Liver (tissue), 9 donors: ENCODE results near the gene EPB41L1. TPM values are rescaled to one million over a fixed set of nuclear protein-coding genes. Genes with fewer than 3 reads are reported as not detected.

Experiments used
- DNase-seq: peaks from one replicate; pipeline ENCODE4 v3.0.0-alpha.2; 2017; ENCODE audit warnings: low spot score
- H3K27ac ChIP-seq, 2 donors: one replicate each; pipeline ENCODE4 v1.7.0; 2013; ENCODE audit warnings: inconsistent platforms in 2 of 2, low read length in 2 of 2, control low read depth in 1 of 2, low read depth in 1 of 2, mild to moderate bottlenecking in 1 of 2
- H3K27me3 ChIP-seq, 4 donors: one replicate each; pipeline versions ENCODE4 v1.6.1 to v1.7.0; 2013; ENCODE audit warnings: low read length in 3 of 4, inconsistent platforms in 1 of 4, mild to moderate bottlenecking in 1 of 4, moderate library complexity in 1 of 4; ENCODE audit not compliant: control insufficient read depth in 4 of 4, insufficient read depth in 4 of 4
- H3K36me3 ChIP-seq, 4 donors: one replicate each; pipeline versions ENCODE4 v1.6.1 to v1.7.0; 2013; ENCODE audit warnings: low read length in 3 of 4, mild to moderate bottlenecking in 3 of 4, low read depth in 1 of 4, moderate library complexity in 1 of 4; ENCODE audit not compliant: control insufficient read depth in 4 of 4, insufficient read depth in 3 of 4
- H3K4me1 ChIP-seq, 4 donors: one replicate each; pipeline versions ENCODE4 v1.6.1 to v1.7.0; 2013; ENCODE audit warnings: low read length in 3 of 4, mild to moderate bottlenecking in 3 of 4, moderate library complexity in 1 of 4; ENCODE audit not compliant: control insufficient read depth in 4 of 4, insufficient read depth in 4 of 4
- H3K4me3 ChIP-seq, 3 donors: one replicate each; pipeline versions ENCODE4 v1.6.1 to v1.7.0; 2013; ENCODE audit warnings: low read length in 3 of 3, control low read depth in 1 of 3, low read depth in 1 of 3, mild to moderate bottlenecking in 1 of 3
- H3K9ac ChIP-seq, 2 donors: one replicate each; pipeline ENCODE4 v1.7.0; 2013; ENCODE audit warnings: low read length in 2 of 2, mild to moderate bottlenecking in 2 of 2, moderate library complexity in 2 of 2, control low read depth in 1 of 2, low read depth in 1 of 2
- H3K9me3 ChIP-seq, 4 donors: one replicate each; pipeline versions ENCODE4 v1.6.1 to v1.7.0; 2013; ENCODE audit warnings: low read length in 3 of 4; ENCODE audit not compliant: control insufficient read depth in 4 of 4
- ATF3 ChIP-seq: IDR thresholded peaks from 2 replicates; pipeline ENCODE4 v1.6.1; 2016; ENCODE audit warnings: antibody characterized with exemption
- CTCF ChIP-seq: fragments of 150-350 bp; IDR thresholded peaks from 2 replicates; pipeline ENCODE4 v1.5.1; 2017; ENCODE audit warnings: improper control_type of control experiment, low read depth, low read length; ENCODE audit not compliant: missing input control
- EGR1 ChIP-seq, 2 donors: IDR thresholded peaks; 2 replicates each; pipeline ENCODE4 v1.6.1; 2016 to 2018; ENCODE audit warnings: antibody characterized with exemption in 2 of 2, low read depth in 2 of 2
- FOXA1 ChIP-seq: IDR thresholded peaks from 2 replicates; pipeline ENCODE4 v1.6.1; 2016; ENCODE audit warnings: antibody characterized with exemption
- FOXA2 ChIP-seq: IDR thresholded peaks from 2 replicates; pipeline ENCODE4 v1.6.1; 2016; ENCODE audit warnings: antibody characterized with exemption
- GABPA ChIP-seq, 2 donors: IDR thresholded peaks in 1 of 2; conservative IDR thresholded peaks in 1 of 2; 2 replicates each; pipeline ENCODE4 v1.6.1; 2016; ENCODE audit warnings: antibody characterized with exemption in 2 of 2, mild to moderate bottlenecking in 1 of 2, moderate library complexity in 1 of 2
- HNF4A ChIP-seq, 2 donors: conservative IDR thresholded peaks; 2 replicates each; pipeline ENCODE4 v1.6.1; 2016; ENCODE audit warnings: antibody characterized with exemption in 2 of 2, mild to moderate bottlenecking in 2 of 2
- HNF4G ChIP-seq: IDR thresholded peaks from 2 replicates; pipeline ENCODE4 v1.6.1; 2016; ENCODE audit warnings: antibody characterized with exemption
- JUND ChIP-seq, 2 donors: IDR thresholded peaks; 2 replicates each; pipeline ENCODE4 v1.6.1; 2016; ENCODE audit warnings: antibody characterized with exemption in 2 of 2
- MAX ChIP-seq: IDR thresholded peaks from 2 replicates; pipeline ENCODE4 v1.6.1; 2016; ENCODE audit warnings: antibody characterized with exemption
- NR2F2 ChIP-seq: IDR thresholded peaks from 2 replicates; pipeline ENCODE4 v1.6.1; 2016; ENCODE audit warnings: antibody characterized with exemption
- RAD21 ChIP-seq, 2 donors: IDR thresholded peaks; 2 replicates each; pipeline ENCODE4 v1.6.1; 2016; ENCODE audit warnings: antibody characterized with exemption in 2 of 2, mild to moderate bottlenecking in 2 of 2
- REST ChIP-seq: IDR thresholded peaks from 2 replicates; pipeline ENCODE4 v1.6.1; 2016; ENCODE audit warnings: antibody characterized with exemption, mild to moderate bottlenecking
- RXRA ChIP-seq, 2 donors: IDR thresholded peaks; 2 replicates each; pipeline ENCODE4 v1.6.1; 2017 to 2018; ENCODE audit warnings: antibody characterized with exemption in 2 of 2, mild to moderate bottlenecking in 1 of 2
- SP1 ChIP-seq: IDR thresholded peaks from 2 replicates; pipeline ENCODE4 v1.6.1; 2018; ENCODE audit warnings: antibody characterized with exemption, mild to moderate bottlenecking
- TAF1 ChIP-seq: conservative IDR thresholded peaks from 2 replicates; pipeline ENCODE4 v1.6.1; 2016; ENCODE audit warnings: antibody characterized with exemption, mild to moderate bottlenecking
- YY1 ChIP-seq: IDR thresholded peaks from 2 replicates; pipeline ENCODE4 v1.6.1; 2016; ENCODE audit warnings: antibody characterized with exemption, mild to moderate bottlenecking
- ZBTB33 ChIP-seq: IDR thresholded peaks from 2 replicates; pipeline ENCODE4 v1.6.1; 2016; ENCODE audit warnings: antibody characterized with exemption
- WGBS: extraction: QIAGEN DNeasy Blood & Tissue Kit; methylation state at CpG from one replicate; pipeline ENCODE4 v1.1.7; 2013; 5-methylcytosine and 5-hydroxymethylcytosine counted together
- polyA plus RNA-seq, 2 donors: library from polyadenylated mRNA; stranded (reverse) in 1 of 2; unstranded in 1 of 2; fragments of 200-250 nt in 1 of 2; fragments of >200 nt in 1 of 2; fragmentation: Nextera tagmentation in 1 of 2; extraction: Ambion mirVana in 1 of 2; gene quantifications; one replicate each; pipeline versions ENCODE4 v1.2.1 to v1.2.3, GENCODE V29; 2013 to 2015
- total RNA-seq, 2 donors: library from RNA; depleted of rRNA; stranded (reverse); fragments of >200 nt; gene quantifications; one replicate each; pipeline ENCODE4 v1.2.3, GENCODE V29; 2014
- donor health status: healthy.
- donor health status: healthy.
- donor health status: healthy.
- donor health status: healthy.
- donor health status: healthy.

EPB41L1 gene
- total and polyA plus RNA-seq, 4 donors: 2.4 to 11.9 (median 4.3) TPM

- no peaks in the 10 kb centered on the region for H3K4me1 ChIP-seq
- TF ChIP-seq ATF3 (no peak), FOXA2 (no peak), RAD21 (IDR thresholded peaks at IDR 0.05) (no peak), CTCF (no peak), SP1 (no peak), FOXA1 (no peak), YY1 (no peak), JUND (IDR thresholded peaks at IDR 0.05) (no peak), EGR1 (IDR thresholded peaks at IDR 0.05; ENCODE audit: low read depth in 2 of 2) (no peak), ZBTB33 (no peak), GABPA (IDR thresholded peaks at IDR 0.05 in 1 of 2, conservative IDR thresholded peaks at IDR 0.05 in 1 of 2) (no peak), REST (no peak), TAF1 (no peak), MAX (no peak), RXRA (IDR thresholded peaks at IDR 0.05) (no peak), HNF4G (no peak), NR2F2 (no peak), HNF4A (conservative IDR thresholded peaks at IDR 0.05) (no peak)
- H3K27ac ChIP-seq: no peak overlapping the region
- no peaks in the 10 kb centered on the region for H3K36me3 ChIP-seq
- no peak overlapping the region for H3K9ac ChIP-seq
- peaks cover 0 to 5% (median 0%) of the 10 kb centered on the region in 4 donors for H3K27me3 ChIP-seq
- no peak overlapping the region for H3K4me3 ChIP-seq
- peaks cover 0 to 2% (median 0%) of the 10 kb centered on the region in 4 donors for H3K9me3 ChIP-seq
- WGBS: 70% methylated on average over 5 of the region's 5 CpGs
- DNase-seq: no peak
Measured at GRCh38 chr20:36275011-36275410, 120.5 kb downstream of the EPB41L1 start.
